ENCODE measurements around the gene ATP11A. TPM values are rescaled to one million over a fixed set of nuclear protein-coding genes. Genes with fewer than 3 reads are reported as not detected.

Gene ATP11A
- total RNA-seq, 1 donor from 2014 or later = 11.5 TPM

- no peaks in the 10 kb centered on the region for H3K36me3 ChIP-seq (ENCODE audit: control insufficient read depth in 3 of 3, insufficient read depth in 3 of 3, low read length in 3 of 3)
- no peak overlapping the region for H3K27ac ChIP-seq (ENCODE audit: low read depth, low read length)
- H3K27me3 ChIP-seq (ENCODE audit: control insufficient read depth in 3 of 3, insufficient read depth in 3 of 3, low read length in 3 of 3) = peaks cover 18 to 52% (median 37%) of the 10 kb centered on the region in 3 donors
- peaks cover 0 to 6% (median 3%) of the 10 kb centered on the region in 3 donors for H3K9me3 ChIP-seq (ENCODE audit: control insufficient read depth in 3 of 3, low read length in 3 of 3)
- no peak overlapping the region for H3K9ac ChIP-seq (ENCODE audit: low read depth in 1 of 3, low read length in 3 of 3)
- no peak overlapping the region for H3K4me3 ChIP-seq (ENCODE audit: low read length in 3 of 3)
- H3K4me1 ChIP-seq (ENCODE audit: control insufficient read depth in 3 of 3, insufficient read depth in 3 of 3, low read length in 3 of 3) = no peaks in the 10 kb centered on the region
Measured at GRCh38 chr13:112904436-112904960, 214.7 kb downstream of the ATP11A start.

- Histone ChIP-seq H3K27ac (ENCODE audit: low read depth, low read length) (no peak overlapping the region), H3K9ac (ENCODE audit: low read depth in 1 of 3, low read length in 3 of 3) (no peak overlapping the region), H3K9me3 (ENCODE audit: control insufficient read depth in 3 of 3, low read length in 3 of 3) (peaks cover 0 to 6% (median 3%) of the 10 kb centered on the region in 3 donors), H3K36me3 (ENCODE audit: control insufficient read depth in 3 of 3, insufficient read depth in 3 of 3, low read length in 3 of 3) (no peaks in the 10 kb centered on the region), H3K27me3 (ENCODE audit: control insufficient read depth in 3 of 3, insufficient read depth in 3 of 3, low read length in 3 of 3) (peaks cover 13 to 47% (median 38%) of the 10 kb centered on the region in 3 donors), H3K4me1 (ENCODE audit: control insufficient read depth in 3 of 3, insufficient read depth in 3 of 3, low read length in 3 of 3) (no peaks in the 10 kb centered on the region), H3K4me3 (ENCODE audit: low read length in 3 of 3) (no peak overlapping the region)
Measured at GRCh38 chr13:112905086-112905485, 215.2 kb downstream of the ATP11A start.

- Histone ChIP-seq H3K9me3 (ENCODE audit: control insufficient read depth in 3 of 3, low read length in 3 of 3) (peaks cover 0 to 6% (median 3%) of the 10 kb centered on the region in 3 donors), H3K9ac (ENCODE audit: low read depth in 1 of 3, low read length in 3 of 3) (no peak overlapping the region), H3K4me1 (ENCODE audit: control insufficient read depth in 3 of 3, insufficient read depth in 3 of 3, low read length in 3 of 3) (no peaks in the 10 kb centered on the region), H3K4me3 (ENCODE audit: low read length in 3 of 3) (no peak overlapping the region), H3K27me3 (ENCODE audit: control insufficient read depth in 3 of 3, insufficient read depth in 3 of 3, low read length in 3 of 3) (peaks cover 9 to 46% (median 35%) of the 10 kb centered on the region in 3 donors), H3K27ac (ENCODE audit: low read depth, low read length) (no peak overlapping the region), H3K36me3 (ENCODE audit: control insufficient read depth in 3 of 3, insufficient read depth in 3 of 3, low read length in 3 of 3) (no peaks in the 10 kb centered on the region)
Measured at GRCh38 chr13:112905619-112905989, 215.8 kb downstream of the ATP11A start.

GRCh38 chr13:112905990-112906641 is 216.3 kb downstream of the ATP11A start:
- no peak overlapping the region for H3K9ac ChIP-seq (ENCODE audit: low read depth in 1 of 3, low read length in 3 of 3)
- peaks cover 0 to 6% (median 3%) of the 10 kb centered on the region in 3 donors for H3K9me3 ChIP-seq (ENCODE audit: control insufficient read depth in 3 of 3, low read length in 3 of 3)
- H3K27ac ChIP-seq (ENCODE audit: low read depth, low read length) = no peak overlapping the region
- peaks cover 7 to 46% (median 38%) of the 10 kb centered on the region in 3 donors for H3K27me3 ChIP-seq (ENCODE audit: control insufficient read depth in 3 of 3, insufficient read depth in 3 of 3, low read length in 3 of 3)
- H3K4me3 ChIP-seq (ENCODE audit: low read length in 3 of 3) = no peak overlapping the region
- no peaks in the 10 kb centered on the region for H3K36me3 ChIP-seq (ENCODE audit: control insufficient read depth in 3 of 3, insufficient read depth in 3 of 3, low read length in 3 of 3)
- H3K4me1 ChIP-seq (ENCODE audit: control insufficient read depth in 3 of 3, insufficient read depth in 3 of 3, low read length in 3 of 3) = no peaks in the 10 kb centered on the region

GRCh38 chr13:112907286-112907685 is 217.4 kb downstream of the ATP11A start:
- H3K27ac ChIP-seq (ENCODE audit: low read depth, low read length) = no peak overlapping the region
- no peak overlapping the region for H3K9ac ChIP-seq (ENCODE audit: low read depth in 1 of 3, low read length in 3 of 3)
- H3K4me3 ChIP-seq (ENCODE audit: low read length in 3 of 3) = no peak overlapping the region
- H3K9me3 ChIP-seq (ENCODE audit: control insufficient read depth in 3 of 3, low read length in 3 of 3) = peaks cover 0 to 6% (median 3%) of the 10 kb centered on the region in 3 donors
- no peaks in the 10 kb centered on the region for H3K36me3 ChIP-seq (ENCODE audit: control insufficient read depth in 3 of 3, insufficient read depth in 3 of 3, low read length in 3 of 3)
- no peaks in the 10 kb centered on the region for H3K4me1 ChIP-seq (ENCODE audit: control insufficient read depth in 3 of 3, insufficient read depth in 3 of 3, low read length in 3 of 3)
- H3K27me3 ChIP-seq (ENCODE audit: control insufficient read depth in 3 of 3, insufficient read depth in 3 of 3, low read length in 3 of 3) = peaks cover 14 to 50% (median 40%) of the 10 kb centered on the region in 3 donors

DNA sequence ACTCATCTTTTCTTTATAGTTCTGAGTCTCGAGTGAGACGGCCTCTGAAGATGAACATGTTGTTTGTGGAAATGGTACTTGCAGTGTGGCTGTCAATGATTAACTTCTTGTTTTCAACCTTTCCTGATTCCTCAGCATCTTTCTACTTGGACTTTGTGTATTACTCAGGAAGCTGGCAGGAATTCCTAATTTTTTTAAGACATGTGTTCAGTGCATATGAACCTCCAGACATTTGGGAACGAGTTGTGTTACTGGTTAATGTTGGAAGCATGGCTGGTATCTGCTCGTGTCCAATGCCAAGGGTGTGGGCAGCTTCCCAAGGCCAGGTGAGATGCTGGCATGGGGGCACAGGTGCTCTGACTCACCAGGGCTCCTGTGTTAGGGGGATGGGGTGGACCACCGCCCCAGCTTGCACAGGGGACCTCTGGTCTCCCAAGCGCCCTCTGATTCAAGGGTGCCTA is 218.1 kb downstream of the ATP11A start:
- H3K4me1 ChIP-seq (ENCODE audit: control insufficient read depth in 3 of 3, insufficient read depth in 3 of 3, low read length in 3 of 3) = no peaks in the 10 kb centered on the region
- H3K27ac ChIP-seq (ENCODE audit: low read depth, low read length) = no peak overlapping the region
- no peak overlapping the region for H3K9ac ChIP-seq (ENCODE audit: low read depth in 1 of 3, low read length in 3 of 3)
- peaks cover 0 to 6% (median 3%) of the 10 kb centered on the region in 3 donors for H3K9me3 ChIP-seq (ENCODE audit: control insufficient read depth in 3 of 3, low read length in 3 of 3)
- H3K27me3 ChIP-seq (ENCODE audit: control insufficient read depth in 3 of 3, insufficient read depth in 3 of 3, low read length in 3 of 3) = peaks cover 20 to 47% (median 40%) of the 10 kb centered on the region in 3 donors
- H3K36me3 ChIP-seq (ENCODE audit: control insufficient read depth in 3 of 3, insufficient read depth in 3 of 3, low read length in 3 of 3) = no peaks in the 10 kb centered on the region
- H3K4me3 ChIP-seq (ENCODE audit: low read length in 3 of 3) = no peak overlapping the region

GRCh38 chr13:112908342-112908741 is 218.5 kb downstream of the ATP11A start:
- H3K27ac ChIP-seq (ENCODE audit: low read depth, low read length) = no peak overlapping the region
- no peak overlapping the region for H3K4me3 ChIP-seq (ENCODE audit: low read length in 3 of 3)
- H3K9me3 ChIP-seq (ENCODE audit: control insufficient read depth in 3 of 3, low read length in 3 of 3) = peaks cover 0 to 6% (median 3%) of the 10 kb centered on the region in 3 donors
- no peaks in the 10 kb centered on the region for H3K4me1 ChIP-seq (ENCODE audit: control insufficient read depth in 3 of 3, insufficient read depth in 3 of 3, low read length in 3 of 3)
- peaks cover 21 to 45% (median 39%) of the 10 kb centered on the region in 3 donors for H3K27me3 ChIP-seq (ENCODE audit: control insufficient read depth in 3 of 3, insufficient read depth in 3 of 3, low read length in 3 of 3)
- H3K9ac ChIP-seq (ENCODE audit: low read depth in 1 of 3, low read length in 3 of 3) = no peak overlapping the region
- H3K36me3 ChIP-seq (ENCODE audit: control insufficient read depth in 3 of 3, insufficient read depth in 3 of 3, low read length in 3 of 3) = no peaks in the 10 kb centered on the region

- H3K4me1 ChIP-seq (ENCODE audit: control insufficient read depth in 3 of 3, insufficient read depth in 3 of 3, low read length in 3 of 3) = no peaks in the 10 kb centered on the region
- H3K27ac ChIP-seq (ENCODE audit: low read depth, low read length) = no peak overlapping the region
- H3K9me3 ChIP-seq (ENCODE audit: control insufficient read depth in 3 of 3, low read length in 3 of 3) = peaks cover 0 to 6% (median 2%) of the 10 kb centered on the region in 3 donors
- H3K36me3 ChIP-seq (ENCODE audit: control insufficient read depth in 3 of 3, insufficient read depth in 3 of 3, low read length in 3 of 3) = no peaks in the 10 kb centered on the region
- no peak overlapping the region for H3K4me3 ChIP-seq (ENCODE audit: low read length in 3 of 3)
- H3K27me3 ChIP-seq (ENCODE audit: control insufficient read depth in 3 of 3, insufficient read depth in 3 of 3, low read length in 3 of 3) = peaks cover 24 to 45% (median 44%) of the 10 kb centered on the region in 3 donors
- no peak overlapping the region for H3K9ac ChIP-seq (ENCODE audit: low read depth in 1 of 3, low read length in 3 of 3)
Measured at GRCh38 chr13:112910016-112910415, 220.2 kb downstream of the ATP11A start.

GRCh38 chr13:112910616-112911280 is 220.9 kb downstream of the ATP11A start:
- H3K27ac ChIP-seq (ENCODE audit: low read depth, low read length) = no peak overlapping the region
- H3K27me3 ChIP-seq (ENCODE audit: control insufficient read depth in 3 of 3, insufficient read depth in 3 of 3, low read length in 3 of 3) = peaks cover 27 to 44% (median 41%) of the 10 kb centered on the region in 3 donors
- H3K36me3 ChIP-seq (ENCODE audit: control insufficient read depth in 3 of 3, insufficient read depth in 3 of 3, low read length in 3 of 3) = no peaks in the 10 kb centered on the region
- H3K4me3 ChIP-seq (ENCODE audit: low read length in 3 of 3) = no peak overlapping the region
- no peaks in the 10 kb centered on the region for H3K4me1 ChIP-seq (ENCODE audit: control insufficient read depth in 3 of 3, insufficient read depth in 3 of 3, low read length in 3 of 3)
- H3K9me3 ChIP-seq (ENCODE audit: control insufficient read depth in 3 of 3, low read length in 3 of 3) = no peaks in the 10 kb centered on the region
- no peak overlapping the region for H3K9ac ChIP-seq (ENCODE audit: low read depth in 1 of 3, low read length in 3 of 3)

GRCh38 chr13:112911285-112911701 is 221.5 kb downstream of the ATP11A start:
- no peak overlapping the region for H3K27ac ChIP-seq (ENCODE audit: low read depth, low read length)
- no peaks in the 10 kb centered on the region for H3K4me1 ChIP-seq (ENCODE audit: control insufficient read depth in 3 of 3, insufficient read depth in 3 of 3, low read length in 3 of 3)
- H3K9me3 ChIP-seq (ENCODE audit: control insufficient read depth in 3 of 3, low read length in 3 of 3) = no peaks in the 10 kb centered on the region
- no peaks in the 10 kb centered on the region for H3K36me3 ChIP-seq (ENCODE audit: control insufficient read depth in 3 of 3, insufficient read depth in 3 of 3, low read length in 3 of 3)
- no peak overlapping the region for H3K9ac ChIP-seq (ENCODE audit: low read depth in 1 of 3, low read length in 3 of 3)
- no peak overlapping the region for H3K4me3 ChIP-seq (ENCODE audit: low read length in 3 of 3)
- peaks cover 28 to 44% (median 41%) of the 10 kb centered on the region in 3 donors for H3K27me3 ChIP-seq (ENCODE audit: control insufficient read depth in 3 of 3, insufficient read depth in 3 of 3, low read length in 3 of 3)

Measured in skeletal muscle tissue (tissue), 4 donors.